Measurements from ENCODE around the gene C11orf58.

Gene C11orf58

GRCh38 chr11:16805938-16806337 is 67.5 kb downstream of the C11orf58 start:
- no peak for DNase-seq

DNA sequence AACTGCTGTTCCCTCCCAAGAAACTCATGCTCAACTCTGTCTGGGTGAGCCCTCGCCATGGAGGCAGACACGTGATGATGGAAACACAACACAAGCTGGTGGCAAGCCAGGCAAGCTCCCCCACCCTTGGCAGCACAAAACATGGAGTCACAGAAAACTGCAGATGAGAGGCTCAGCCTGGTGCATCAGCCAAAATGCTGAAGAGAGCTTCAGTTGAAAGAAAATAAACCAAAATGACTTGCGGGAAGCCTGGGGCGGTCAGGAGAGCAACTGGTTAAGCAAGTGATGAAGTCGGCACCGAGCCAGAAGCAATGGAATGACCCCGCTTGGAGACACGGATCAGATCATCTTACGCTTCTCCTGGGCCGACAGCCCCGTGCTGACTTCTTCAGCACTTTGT is 68.3 kb downstream of the C11orf58 start:
- DNase-seq = no peak

GRCh38 chr11:16807306-16807705 is 68.9 kb downstream of the C11orf58 start:
- no peak for DNase-seq
